ENCODE measurements around the gene GARIN5A. TPM values are rescaled to one million over a fixed set of nuclear protein-coding genes. Genes with fewer than 3 reads are reported as not detected.

The GARIN5A gene
- total and polyA plus RNA-seq, 12 donors: 1.2 to 4.3 (median 1.9) TPM

DNA sequence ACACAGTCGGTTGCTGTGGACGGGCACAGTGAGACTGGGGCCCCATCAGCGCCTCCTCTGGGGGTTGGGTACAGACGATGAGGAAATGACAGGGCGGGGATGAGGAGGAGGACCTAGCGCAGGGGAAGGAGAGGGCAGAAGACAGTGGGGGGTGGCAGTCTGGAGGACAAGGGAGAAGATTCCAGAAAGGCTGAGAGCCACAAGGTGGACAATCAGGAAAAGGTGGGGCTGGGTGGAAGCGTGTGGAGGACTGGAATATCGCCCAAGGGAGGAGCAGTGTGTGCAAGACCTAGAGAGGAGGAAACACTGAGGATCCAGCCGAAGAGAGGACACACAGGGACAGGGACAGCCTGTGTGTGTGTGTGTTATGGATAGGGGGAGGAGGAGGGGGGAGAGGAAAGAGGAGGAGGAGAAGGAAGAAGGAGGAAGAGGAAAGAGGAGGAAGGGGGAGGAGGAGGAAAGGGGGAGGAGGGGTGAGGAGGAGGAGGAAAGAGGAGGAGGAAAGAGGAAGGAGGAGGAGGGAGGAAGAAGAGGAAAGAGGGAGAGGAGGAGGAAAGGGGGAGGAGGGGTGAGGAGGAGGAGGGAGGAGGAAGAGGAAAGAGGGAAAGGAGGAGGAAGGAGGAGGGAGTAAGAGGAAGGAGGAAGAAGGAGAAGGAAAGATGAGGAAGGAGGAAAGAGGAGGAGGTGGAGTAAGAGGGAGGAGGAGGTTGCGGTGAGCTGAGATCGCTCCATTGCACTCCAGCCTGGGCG, 15.8 kb upstream of the GARIN5A start:
- no peak overlapping the region for H3K27ac ChIP-seq
- peaks cover 0 to 15% (median 0%) of the 10 kb centered on the region in 9 donors for H3K4me1 ChIP-seq
- H3K4me3 ChIP-seq: no peak overlapping the region
- no peak for TF ChIP-seq CTCF (IDR thresholded peaks at IDR 0.05)
- ATAC-seq (no peak), DNase-seq (no peak)
- H3K9me3 ChIP-seq: peaks cover 0 to 9% (median 0%) of the 10 kb centered on the region in 11 donors
- H3K27me3 ChIP-seq: peaks cover 0 to 3% (median 0%) of the 10 kb centered on the region in 7 donors
- H3K36me3 ChIP-seq: peaks cover 0 to 6% (median 0%) of the 10 kb centered on the region in 9 donors
- WGBS, 2 donors: 12 to 18% methylated on average over 9 of the region's 12 CpGs
- intact Hi-C loops (cut with DNase I): no loop called here

- DNase-seq (no peak), ATAC-seq (no peak)
- TF ChIP-seq CTCF (IDR thresholded peaks at IDR 0.05): no peak
- H3K9me3 ChIP-seq: peaks cover 0 to 9% (median 0%) of the 10 kb centered on the region in 11 donors
- peaks cover 0 to 9% (median 0%) of the 10 kb centered on the region in 9 donors for H3K36me3 ChIP-seq
- no peak overlapping the region for H3K27ac ChIP-seq
- H3K4me3 ChIP-seq: no peak overlapping the region
- peaks cover 0 to 18% (median 0%) of the 10 kb centered on the region in 9 donors for H3K4me1 ChIP-seq
- 13 to 21% methylated on average over 23 to 26 of the region's 26 CpGs for WGBS, 2 donors
- intact Hi-C loops (cut with DNase I): no loop called here
- H3K27me3 ChIP-seq: peaks cover 0 to 4% (median 0%) of the 10 kb centered on the region in 7 donors
Observed at GRCh38 chr19:50490991-50491472, 14.4 kb upstream of the GARIN5A start.

GRCh38 chr19:50490411-50490811, 13.8 kb upstream of the GARIN5A start:
- Histone ChIP-seq H3K36me3 (peaks cover 0 to 9% (median 0%) of the 10 kb centered on the region in 9 donors), H3K27ac (no peak overlapping the region), H3K9me3 (peaks cover 0 to 9% (median 0%) of the 10 kb centered on the region in 11 donors), H3K27me3 (peaks cover 0 to 4% (median 0%) of the 10 kb centered on the region in 7 donors), H3K4me1 (peaks cover 0 to 18% (median 0%) of the 10 kb centered on the region in 9 donors), H3K4me3 (no peak overlapping the region)
- ATAC-seq (no peak), DNase-seq (no peak)
- WGBS, 2 donors: 93 to 95% methylated on average over 18 of the region's 18 CpGs
- intact Hi-C loops (cut with DNase I): no loop called here
- TF ChIP-seq CTCF (IDR thresholded peaks at IDR 0.05): no peak

DNA sequence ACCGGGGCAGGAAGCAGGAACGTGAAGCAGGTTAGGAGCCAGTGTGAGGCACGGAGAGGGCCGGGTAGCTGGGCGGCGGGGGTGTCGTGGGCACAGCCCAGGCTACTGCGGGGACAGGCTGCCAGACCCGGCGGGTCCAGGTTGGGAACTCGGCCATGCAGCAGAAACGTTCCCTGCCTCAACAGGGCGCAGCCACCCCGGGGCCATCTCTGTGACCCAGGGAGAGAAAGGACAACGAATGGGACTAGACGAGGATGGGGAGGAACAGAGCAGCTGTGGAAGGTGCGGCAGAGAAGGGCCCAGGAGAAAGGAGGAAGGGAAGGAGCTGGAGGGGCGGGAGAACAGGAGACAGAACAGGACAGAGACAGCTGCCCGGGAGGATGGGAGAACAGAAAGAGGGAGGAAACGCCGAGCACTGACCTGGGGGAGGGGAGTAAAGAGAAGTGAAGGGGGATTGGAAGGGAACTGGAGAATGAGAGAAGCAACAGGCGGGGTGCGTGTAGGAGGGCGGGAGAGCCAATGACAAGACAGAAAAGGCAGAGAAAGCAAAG, 12.9 kb upstream of the GARIN5A start:
- no peak for TF ChIP-seq CTCF (IDR thresholded peaks at IDR 0.05)
- peak in 2 of 8 donors; percentile 7 to 30 for ATAC-seq
- DNase-seq: no peak
- H3K4me3 ChIP-seq: no peak overlapping the region
- peaks cover 0 to 9% (median 0%) of the 10 kb centered on the region in 9 donors for H3K36me3 ChIP-seq
- H3K27me3 ChIP-seq: peaks cover 0 to 4% (median 0%) of the 10 kb centered on the region in 7 donors
- peaks cover 0 to 9% (median 0%) of the 10 kb centered on the region in 11 donors for H3K9me3 ChIP-seq
- intact Hi-C loops (cut with DNase I): no loop called here
- H3K4me1 ChIP-seq: peaks cover 0 to 18% (median 0%) of the 10 kb centered on the region in 9 donors
- H3K27ac ChIP-seq: peak overlapping the region in 1 of 10 donors; percentile 47
- WGBS, 2 donors: 44 to 49% methylated on average over 24 of the region's 24 CpGs
